ENCODE data around the gene TM4SF1. TPM values are rescaled to one million over a fixed set of nuclear protein-coding genes. Genes with fewer than 3 reads are reported as not detected.

Gene TM4SF1
- total RNA-seq, 2 donors from 2014 or later: 30.8 to 48.7 TPM

GRCh38 chr3:149378478-149379309 is 1.2 kb upstream of the TM4SF1 start:
- Histone ChIP-seq H3K4me3 (no peak overlapping the region), H3K36me3 (no peaks in the 10 kb centered on the region), H3K9ac (ENCODE audit: low read depth in 2 of 2, low read length in 2 of 2) (peak overlapping the region in 1 of 2 donors; percentile 4), H3K4me1 (peaks cover 7% of the 10 kb centered on the region), H3K9me3 (no peaks in the 10 kb centered on the region), H3K27me3 (no peaks in the 10 kb centered on the region), H3K27ac (peak overlapping the region; percentile 86)
- intact Hi-C loops (cut with DNase I): no loop called here
- no peak for TF ChIP-seq CTCF (IDR thresholded peaks at IDR 0.05)
- DNase-seq: no peak

GRCh38 chr3:149376718-149377407 is 586 bp downstream of the TM4SF1 start:
- Histone ChIP-seq H3K36me3 (no peaks in the 10 kb centered on the region), H3K4me1 (peaks cover 7% of the 10 kb centered on the region), H3K4me3 (peak overlapping the region; percentile 17), H3K27ac (peak overlapping the region; percentile 86), H3K27me3 (no peaks in the 10 kb centered on the region), H3K9ac (ENCODE audit: low read depth in 2 of 2, low read length in 2 of 2) (peak overlapping the region in 1 of 2 donors; percentile 4), H3K9me3 (no peaks in the 10 kb centered on the region)
- intact Hi-C loops (cut with DNase I): no loop called here
- DNase-seq: no peak
- no peak for TF ChIP-seq CTCF (IDR thresholded peaks at IDR 0.05)

GRCh38 chr3:149375501-149376196 is 1.8 kb downstream of the TM4SF1 start:
- TF ChIP-seq CTCF (IDR thresholded peaks at IDR 0.05): no peak
- Histone ChIP-seq H3K9ac (ENCODE audit: low read depth in 2 of 2, low read length in 2 of 2) (peak overlapping the region in 1 of 2 donors; percentile 36), H3K27ac (no peak overlapping the region), H3K9me3 (no peaks in the 10 kb centered on the region), H3K36me3 (no peaks in the 10 kb centered on the region), H3K27me3 (no peaks in the 10 kb centered on the region), H3K4me1 (peaks cover 15% of the 10 kb centered on the region), H3K4me3 (no peak overlapping the region)
- no peak for DNase-seq
- intact Hi-C loops (cut with DNase I): no loop called here

GRCh38 chr3:149374793-149375500 is 2.5 kb downstream of the TM4SF1 start:
- no peaks in the 10 kb centered on the region for H3K36me3 ChIP-seq
- H3K9me3 ChIP-seq: no peaks in the 10 kb centered on the region
- H3K4me3 ChIP-seq: no peak overlapping the region
- DNase-seq: no peak
- no peak overlapping the region for H3K9ac ChIP-seq (ENCODE audit: low read depth in 2 of 2, low read length in 2 of 2)
- no peak overlapping the region for H3K27ac ChIP-seq
- intact Hi-C loops (cut with DNase I): no loop called here
- H3K4me1 ChIP-seq: peaks cover 17% of the 10 kb centered on the region
- no peak for TF ChIP-seq CTCF (IDR thresholded peaks at IDR 0.05)
- no peaks in the 10 kb centered on the region for H3K27me3 ChIP-seq

GRCh38 chr3:149374391-149374790 is 3.1 kb downstream of the TM4SF1 start:
- Histone ChIP-seq H3K36me3 (no peaks in the 10 kb centered on the region), H3K9me3 (no peaks in the 10 kb centered on the region), H3K4me1 (peaks cover 17% of the 10 kb centered on the region), H3K27ac (no peak overlapping the region), H3K27me3 (no peaks in the 10 kb centered on the region), H3K9ac (ENCODE audit: low read depth in 2 of 2, low read length in 2 of 2) (no peak overlapping the region), H3K4me3 (no peak overlapping the region)
- intact Hi-C loops (cut with DNase I): no loop called here
- TF ChIP-seq CTCF (IDR thresholded peaks at IDR 0.05): no peak
- DNase-seq: no peak

Measured in colonic mucosa (tissue), 4 donors.